ENCODE results near the gene SPATA13.
A peak's percentile ranks its signal among the peaks of the same experiment; 100 is the strongest.

SPATA13 gene

GRCh38 chr13:24160458-24161009 lies at the start of gene SPATA13:
Gene SPATA13 (plus strand): TSS chr13:24160720. CDS start chr13:24222930, 62,210 bp downstream.
- Histone ChIP-seq H3K4me3 (ENCODE audit: low read depth in 1 of 2, low read length in 1 of 2) (peak within 1 kb of the TSS; percentile 68 to 71), H3K9me3 (no peaks in the 10 kb centered on the region), H3K36me3 (no peaks in the 10 kb centered on the region), H3K27me3 (peaks cover 56% of the 10 kb centered on the region), H3K4me1 (ENCODE audit: control insufficient read depth in 1 of 2, insufficient read depth in 1 of 2, low read depth in 1 of 2, low read length in 1 of 2) (peaks cover 13 to 17% of the 10 kb centered on the region in 2 experiments), H3K27ac (no peak within 1 kb of the TSS)
- TF ChIP-seq, protein P1, sequence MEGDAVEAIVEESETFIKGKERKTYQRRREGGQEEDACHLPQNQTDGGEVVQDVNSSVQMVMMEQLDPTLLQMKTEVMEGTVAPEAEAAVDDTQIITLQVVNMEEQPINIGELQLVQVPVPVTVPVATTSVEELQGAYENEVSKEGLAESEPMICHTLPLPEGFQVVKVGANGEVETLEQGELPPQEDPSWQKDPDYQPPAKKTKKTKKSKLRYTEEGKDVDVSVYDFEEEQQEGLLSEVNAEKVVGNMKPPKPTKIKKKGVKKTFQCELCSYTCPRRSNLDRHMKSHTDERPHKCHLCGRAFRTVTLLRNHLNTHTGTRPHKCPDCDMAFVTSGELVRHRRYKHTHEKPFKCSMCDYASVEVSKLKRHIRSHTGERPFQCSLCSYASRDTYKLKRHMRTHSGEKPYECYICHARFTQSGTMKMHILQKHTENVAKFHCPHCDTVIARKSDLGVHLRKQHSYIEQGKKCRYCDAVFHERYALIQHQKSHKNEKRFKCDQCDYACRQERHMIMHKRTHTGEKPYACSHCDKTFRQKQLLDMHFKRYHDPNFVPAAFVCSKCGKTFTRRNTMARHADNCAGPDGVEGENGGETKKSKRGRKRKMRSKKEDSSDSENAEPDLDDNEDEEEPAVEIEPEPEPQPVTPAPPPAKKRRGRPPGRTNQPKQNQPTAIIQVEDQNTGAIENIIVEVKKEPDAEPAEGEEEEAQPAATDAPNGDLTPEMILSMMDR (IDR thresholded peaks at IDR 0.05), result no peak

DNA sequence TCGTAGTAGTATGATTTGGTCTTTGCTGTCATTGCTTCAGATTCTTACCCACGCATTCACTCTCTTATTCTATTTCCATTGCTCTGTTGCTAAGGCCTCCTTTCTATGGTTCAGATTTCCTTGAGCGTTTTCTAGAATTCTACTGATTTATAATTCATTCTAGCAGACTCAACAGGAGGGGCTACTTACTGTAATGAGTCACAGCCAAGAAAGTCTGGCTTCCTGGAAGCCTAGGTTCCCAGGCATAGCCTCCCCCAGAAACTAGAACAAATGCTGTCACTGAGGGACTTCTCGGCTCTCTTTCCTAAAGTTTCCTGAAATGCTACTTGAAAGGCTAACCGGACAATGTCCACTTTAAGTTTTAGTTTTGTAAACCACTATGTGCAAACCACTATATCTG lies 47.7 kb upstream of the SPATA13 start:
- TF ChIP-seq, protein P1 (IDR thresholded peaks at IDR 0.05), result no peak
- Histone ChIP-seq H3K36me3 (no peaks in the 10 kb centered on the region), H3K27ac (no peak overlapping the region), H3K4me1 (ENCODE audit: control insufficient read depth in 1 of 2, insufficient read depth in 1 of 2, low read depth in 1 of 2, low read length in 1 of 2) (no peaks in the 10 kb centered on the region), H3K9me3 (no peaks in the 10 kb centered on the region), H3K4me3 (ENCODE audit: low read depth in 1 of 2, low read length in 1 of 2) (no peak overlapping the region), H3K27me3 (peaks cover 4% of the 10 kb centered on the region)

GRCh38 chr13:24115671-24116070 lies 44.8 kb upstream of the SPATA13 start:
- no peaks in the 10 kb centered on the region for H3K4me1 ChIP-seq (ENCODE audit: control insufficient read depth in 1 of 2, insufficient read depth in 1 of 2, low read depth in 1 of 2, low read length in 1 of 2)
- peaks cover 4% of the 10 kb centered on the region for H3K27me3 ChIP-seq
- no peaks in the 10 kb centered on the region for H3K9me3 ChIP-seq
- no peak overlapping the region for H3K27ac ChIP-seq
- TF ChIP-seq, protein P1 (IDR thresholded peaks at IDR 0.05), result no peak
- H3K4me3 ChIP-seq (ENCODE audit: low read depth in 1 of 2, low read length in 1 of 2), result no peak overlapping the region
- H3K36me3 ChIP-seq, result no peaks in the 10 kb centered on the region

DNA sequence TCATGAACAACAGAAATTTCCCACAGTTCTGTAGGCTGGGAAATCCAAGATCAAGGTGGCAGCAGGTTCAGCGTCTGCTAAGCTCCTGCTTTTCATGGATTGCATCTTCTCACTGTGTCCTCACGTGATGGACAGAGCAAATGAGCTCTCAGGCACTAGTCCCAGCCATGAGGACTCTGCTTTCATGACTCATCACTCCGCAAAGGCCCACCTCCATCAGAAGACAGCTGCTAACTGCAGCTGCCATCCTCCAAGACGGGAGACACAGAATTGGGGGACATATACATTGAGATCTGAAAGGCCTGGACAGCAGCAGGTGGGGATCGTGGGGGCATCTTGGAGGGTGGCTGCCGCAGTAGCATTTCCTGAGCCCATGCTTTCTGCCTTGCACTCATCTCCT lies 44.4 kb upstream of the SPATA13 start:
- no peaks in the 10 kb centered on the region for H3K9me3 ChIP-seq
- H3K27ac ChIP-seq, result no peak overlapping the region
- peaks cover 4% of the 10 kb centered on the region for H3K27me3 ChIP-seq
- no peak overlapping the region for H3K4me3 ChIP-seq (ENCODE audit: low read depth in 1 of 2, low read length in 1 of 2)
- no peaks in the 10 kb centered on the region for H3K4me1 ChIP-seq (ENCODE audit: control insufficient read depth in 1 of 2, insufficient read depth in 1 of 2, low read depth in 1 of 2, low read length in 1 of 2)
- H3K36me3 ChIP-seq, result no peaks in the 10 kb centered on the region
- TF ChIP-seq, protein P1 (IDR thresholded peaks at IDR 0.05), result no peak

GRCh38 chr13:24118576-24118975 lies 41.9 kb upstream of the SPATA13 start:
- TF ChIP-seq, protein P1 (IDR thresholded peaks at IDR 0.05), result no peak
- Histone ChIP-seq H3K27ac (no peak overlapping the region), H3K27me3 (no peaks in the 10 kb centered on the region), H3K4me3 (ENCODE audit: low read depth in 1 of 2, low read length in 1 of 2) (no peak overlapping the region), H3K9me3 (no peaks in the 10 kb centered on the region), H3K4me1 (ENCODE audit: control insufficient read depth in 1 of 2, insufficient read depth in 1 of 2, low read depth in 1 of 2, low read length in 1 of 2) (no peaks in the 10 kb centered on the region), H3K36me3 (no peaks in the 10 kb centered on the region)

All from neutrophil (primary cell).